Liver (tissue), 9 donors: ENCODE measurements around the gene SHC3. TPM values are rescaled to one million over a fixed set of nuclear protein-coding genes. Genes with fewer than 3 reads are reported as not detected.

Source experiments
- DNase-seq: peaks from one replicate; pipeline ENCODE4 v3.0.0-alpha.2; 2017; ENCODE audit warnings: low spot score
- H3K27ac ChIP-seq, 2 donors: one replicate each; pipeline ENCODE4 v1.7.0; 2013; ENCODE audit warnings: inconsistent platforms in 2 of 2, low read length in 2 of 2, control low read depth in 1 of 2, low read depth in 1 of 2, mild to moderate bottlenecking in 1 of 2
- H3K27me3 ChIP-seq, 4 donors: one replicate each; pipeline versions ENCODE4 v1.6.1 to v1.7.0; 2013; ENCODE audit warnings: low read length in 3 of 4, inconsistent platforms in 1 of 4, mild to moderate bottlenecking in 1 of 4, moderate library complexity in 1 of 4; ENCODE audit not compliant: control insufficient read depth in 4 of 4, insufficient read depth in 4 of 4
- H3K36me3 ChIP-seq, 4 donors: one replicate each; pipeline versions ENCODE4 v1.6.1 to v1.7.0; 2013; ENCODE audit warnings: low read length in 3 of 4, mild to moderate bottlenecking in 3 of 4, low read depth in 1 of 4, moderate library complexity in 1 of 4; ENCODE audit not compliant: control insufficient read depth in 4 of 4, insufficient read depth in 3 of 4
- H3K4me1 ChIP-seq, 4 donors: one replicate each; pipeline versions ENCODE4 v1.6.1 to v1.7.0; 2013; ENCODE audit warnings: low read length in 3 of 4, mild to moderate bottlenecking in 3 of 4, moderate library complexity in 1 of 4; ENCODE audit not compliant: control insufficient read depth in 4 of 4, insufficient read depth in 4 of 4
- H3K4me3 ChIP-seq, 3 donors: one replicate each; pipeline versions ENCODE4 v1.6.1 to v1.7.0; 2013; ENCODE audit warnings: low read length in 3 of 3, control low read depth in 1 of 3, low read depth in 1 of 3, mild to moderate bottlenecking in 1 of 3
- H3K9ac ChIP-seq, 2 donors: one replicate each; pipeline ENCODE4 v1.7.0; 2013; ENCODE audit warnings: low read length in 2 of 2, mild to moderate bottlenecking in 2 of 2, moderate library complexity in 2 of 2, control low read depth in 1 of 2, low read depth in 1 of 2
- H3K9me3 ChIP-seq, 4 donors: one replicate each; pipeline versions ENCODE4 v1.6.1 to v1.7.0; 2013; ENCODE audit warnings: low read length in 3 of 4; ENCODE audit not compliant: control insufficient read depth in 4 of 4
- EGR1 ChIP-seq, 2 donors: IDR thresholded peaks; 2 replicates each; pipeline ENCODE4 v1.6.1; 2016 to 2018; ENCODE audit warnings: antibody characterized with exemption in 2 of 2, low read depth in 2 of 2
- FOXA1 ChIP-seq: IDR thresholded peaks from 2 replicates; pipeline ENCODE4 v1.6.1; 2016; ENCODE audit warnings: antibody characterized with exemption
- FOXA2 ChIP-seq: IDR thresholded peaks from 2 replicates; pipeline ENCODE4 v1.6.1; 2016; ENCODE audit warnings: antibody characterized with exemption
- GABPA ChIP-seq, 2 donors: IDR thresholded peaks in 1 of 2; conservative IDR thresholded peaks in 1 of 2; 2 replicates each; pipeline ENCODE4 v1.6.1; 2016; ENCODE audit warnings: antibody characterized with exemption in 2 of 2, mild to moderate bottlenecking in 1 of 2, moderate library complexity in 1 of 2
- HNF4A ChIP-seq, 2 donors: conservative IDR thresholded peaks; 2 replicates each; pipeline ENCODE4 v1.6.1; 2016; ENCODE audit warnings: antibody characterized with exemption in 2 of 2, mild to moderate bottlenecking in 2 of 2
- HNF4G ChIP-seq: IDR thresholded peaks from 2 replicates; pipeline ENCODE4 v1.6.1; 2016; ENCODE audit warnings: antibody characterized with exemption
- JUND ChIP-seq, 2 donors: IDR thresholded peaks; 2 replicates each; pipeline ENCODE4 v1.6.1; 2016; ENCODE audit warnings: antibody characterized with exemption in 2 of 2
- NR2F2 ChIP-seq: IDR thresholded peaks from 2 replicates; pipeline ENCODE4 v1.6.1; 2016; ENCODE audit warnings: antibody characterized with exemption
- RAD21 ChIP-seq, 2 donors: IDR thresholded peaks; 2 replicates each; pipeline ENCODE4 v1.6.1; 2016; ENCODE audit warnings: antibody characterized with exemption in 2 of 2, mild to moderate bottlenecking in 2 of 2
- RXRA ChIP-seq, 2 donors: IDR thresholded peaks; 2 replicates each; pipeline ENCODE4 v1.6.1; 2017 to 2018; ENCODE audit warnings: antibody characterized with exemption in 2 of 2, mild to moderate bottlenecking in 1 of 2
- SP1 ChIP-seq: IDR thresholded peaks from 2 replicates; pipeline ENCODE4 v1.6.1; 2018; ENCODE audit warnings: antibody characterized with exemption, mild to moderate bottlenecking
- TAF1 ChIP-seq: conservative IDR thresholded peaks from 2 replicates; pipeline ENCODE4 v1.6.1; 2016; ENCODE audit warnings: antibody characterized with exemption, mild to moderate bottlenecking
- YY1 ChIP-seq: IDR thresholded peaks from 2 replicates; pipeline ENCODE4 v1.6.1; 2016; ENCODE audit warnings: antibody characterized with exemption, mild to moderate bottlenecking
- WGBS: extraction: QIAGEN DNeasy Blood & Tissue Kit; methylation state at CpG from one replicate; pipeline ENCODE4 v1.1.7; 2013; 5-methylcytosine and 5-hydroxymethylcytosine counted together
- polyA plus RNA-seq, 2 donors: library from polyadenylated mRNA; stranded (reverse) in 1 of 2; unstranded in 1 of 2; fragments of 200-250 nt in 1 of 2; fragments of >200 nt in 1 of 2; fragmentation: Nextera tagmentation in 1 of 2; extraction: Ambion mirVana in 1 of 2; gene quantifications; one replicate each; pipeline versions ENCODE4 v1.2.1 to v1.2.3, GENCODE V29; 2013 to 2015
- total RNA-seq, 2 donors: library from RNA; depleted of rRNA; stranded (reverse); fragments of >200 nt; gene quantifications; one replicate each; pipeline ENCODE4 v1.2.3, GENCODE V29; 2014
- TF ChIP-seq, protein P1 (sequence below): IDR thresholded peaks from 2 replicates; pipeline ENCODE4 v1.6.1; 2016; ENCODE audit warnings: antibody characterized with exemption, mild to moderate bottlenecking
- TF ChIP-seq, protein P2 (sequence below): IDR thresholded peaks from 2 replicates; pipeline ENCODE4 v1.6.1; 2016; ENCODE audit warnings: antibody characterized with exemption
- TF ChIP-seq, protein P3 (sequence below): IDR thresholded peaks from 2 replicates; pipeline ENCODE4 v1.6.1; 2016; ENCODE audit warnings: antibody characterized with exemption
- TF ChIP-seq, protein P4 (sequence below): IDR thresholded peaks from 2 replicates; pipeline ENCODE4 v1.6.1; 2016; ENCODE audit warnings: antibody characterized with exemption
- TF ChIP-seq, protein P5 (sequence below): fragments of 150-350 bp; IDR thresholded peaks from 2 replicates; pipeline ENCODE4 v1.5.1; 2017; ENCODE audit warnings: improper control_type of control experiment, low read depth, low read length; ENCODE audit not compliant: missing input control
- donor health status: healthy.
- donor health status: healthy.
- donor health status: healthy.
- donor health status: healthy.
- donor health status: healthy.

Gene SHC3
- total and polyA plus RNA-seq, 4 donors, result 0.03 to 0.08 (median 0.04) TPM

DNA sequence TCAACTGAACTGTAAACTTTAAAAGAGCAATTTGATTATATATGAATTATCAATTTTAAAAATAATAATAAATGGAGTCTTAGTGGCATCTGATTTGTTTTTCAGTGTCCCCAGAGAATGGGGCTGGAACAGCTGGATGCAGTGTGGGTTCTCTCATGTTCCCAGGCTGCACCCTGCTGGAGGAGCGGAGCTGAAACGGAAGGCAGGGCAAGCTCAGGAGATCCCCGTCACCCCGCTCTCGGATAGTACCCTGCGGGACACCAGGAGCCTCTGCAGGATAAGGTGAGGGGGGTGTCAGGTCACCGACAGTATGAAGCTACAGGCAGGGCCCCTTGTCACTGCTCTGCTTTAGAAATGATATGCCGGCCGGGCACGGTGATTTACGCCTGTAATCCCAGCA is 130.0 kb downstream of the SHC3 start:
- Histone ChIP-seq H3K9ac (no peak overlapping the region), H3K4me1 (no peaks in the 10 kb centered on the region), H3K4me3 (no peak overlapping the region), H3K9me3 (no peaks in the 10 kb centered on the region), H3K36me3 (no peaks in the 10 kb centered on the region), H3K27ac (no peak overlapping the region), H3K27me3 (no peaks in the 10 kb centered on the region)
- 92% methylated on average over 11 of the region's 11 CpGs for WGBS
- TF ChIP-seq, protein P1, sequence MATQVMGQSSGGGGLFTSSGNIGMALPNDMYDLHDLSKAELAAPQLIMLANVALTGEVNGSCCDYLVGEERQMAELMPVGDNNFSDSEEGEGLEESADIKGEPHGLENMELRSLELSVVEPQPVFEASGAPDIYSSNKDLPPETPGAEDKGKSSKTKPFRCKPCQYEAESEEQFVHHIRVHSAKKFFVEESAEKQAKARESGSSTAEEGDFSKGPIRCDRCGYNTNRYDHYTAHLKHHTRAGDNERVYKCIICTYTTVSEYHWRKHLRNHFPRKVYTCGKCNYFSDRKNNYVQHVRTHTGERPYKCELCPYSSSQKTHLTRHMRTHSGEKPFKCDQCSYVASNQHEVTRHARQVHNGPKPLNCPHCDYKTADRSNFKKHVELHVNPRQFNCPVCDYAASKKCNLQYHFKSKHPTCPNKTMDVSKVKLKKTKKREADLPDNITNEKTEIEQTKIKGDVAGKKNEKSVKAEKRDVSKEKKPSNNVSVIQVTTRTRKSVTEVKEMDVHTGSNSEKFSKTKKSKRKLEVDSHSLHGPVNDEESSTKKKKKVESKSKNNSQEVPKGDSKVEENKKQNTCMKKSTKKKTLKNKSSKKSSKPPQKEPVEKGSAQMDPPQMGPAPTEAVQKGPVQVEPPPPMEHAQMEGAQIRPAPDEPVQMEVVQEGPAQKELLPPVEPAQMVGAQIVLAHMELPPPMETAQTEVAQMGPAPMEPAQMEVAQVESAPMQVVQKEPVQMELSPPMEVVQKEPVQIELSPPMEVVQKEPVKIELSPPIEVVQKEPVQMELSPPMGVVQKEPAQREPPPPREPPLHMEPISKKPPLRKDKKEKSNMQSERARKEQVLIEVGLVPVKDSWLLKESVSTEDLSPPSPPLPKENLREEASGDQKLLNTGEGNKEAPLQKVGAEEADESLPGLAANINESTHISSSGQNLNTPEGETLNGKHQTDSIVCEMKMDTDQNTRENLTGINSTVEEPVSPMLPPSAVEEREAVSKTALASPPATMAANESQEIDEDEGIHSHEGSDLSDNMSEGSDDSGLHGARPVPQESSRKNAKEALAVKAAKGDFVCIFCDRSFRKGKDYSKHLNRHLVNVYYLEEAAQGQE, result no peak
- no peak for TF ChIP-seq RAD21 (IDR thresholded peaks at IDR 0.05)
- no peak for TF ChIP-seq HNF4A (conservative IDR thresholded peaks at IDR 0.05)
- no peak for TF ChIP-seq JUND (IDR thresholded peaks at IDR 0.05)
- no peak for TF ChIP-seq YY1
- TF ChIP-seq NR2F2, result no peak
- no peak for TF ChIP-seq GABPA (IDR thresholded peaks at IDR 0.05 in 1 of 2, conservative IDR thresholded peaks at IDR 0.05 in 1 of 2)
- TF ChIP-seq SP1, result no peak
- TF ChIP-seq, protein P2, sequence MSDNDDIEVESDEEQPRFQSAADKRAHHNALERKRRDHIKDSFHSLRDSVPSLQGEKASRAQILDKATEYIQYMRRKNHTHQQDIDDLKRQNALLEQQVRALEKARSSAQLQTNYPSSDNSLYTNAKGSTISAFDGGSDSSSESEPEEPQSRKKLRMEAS, result no peak
- TF ChIP-seq, protein P3, sequence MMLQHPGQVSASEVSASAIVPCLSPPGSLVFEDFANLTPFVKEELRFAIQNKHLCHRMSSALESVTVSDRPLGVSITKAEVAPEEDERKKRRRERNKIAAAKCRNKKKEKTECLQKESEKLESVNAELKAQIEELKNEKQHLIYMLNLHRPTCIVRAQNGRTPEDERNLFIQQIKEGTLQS, result no peak
- TF ChIP-seq, protein P4, sequence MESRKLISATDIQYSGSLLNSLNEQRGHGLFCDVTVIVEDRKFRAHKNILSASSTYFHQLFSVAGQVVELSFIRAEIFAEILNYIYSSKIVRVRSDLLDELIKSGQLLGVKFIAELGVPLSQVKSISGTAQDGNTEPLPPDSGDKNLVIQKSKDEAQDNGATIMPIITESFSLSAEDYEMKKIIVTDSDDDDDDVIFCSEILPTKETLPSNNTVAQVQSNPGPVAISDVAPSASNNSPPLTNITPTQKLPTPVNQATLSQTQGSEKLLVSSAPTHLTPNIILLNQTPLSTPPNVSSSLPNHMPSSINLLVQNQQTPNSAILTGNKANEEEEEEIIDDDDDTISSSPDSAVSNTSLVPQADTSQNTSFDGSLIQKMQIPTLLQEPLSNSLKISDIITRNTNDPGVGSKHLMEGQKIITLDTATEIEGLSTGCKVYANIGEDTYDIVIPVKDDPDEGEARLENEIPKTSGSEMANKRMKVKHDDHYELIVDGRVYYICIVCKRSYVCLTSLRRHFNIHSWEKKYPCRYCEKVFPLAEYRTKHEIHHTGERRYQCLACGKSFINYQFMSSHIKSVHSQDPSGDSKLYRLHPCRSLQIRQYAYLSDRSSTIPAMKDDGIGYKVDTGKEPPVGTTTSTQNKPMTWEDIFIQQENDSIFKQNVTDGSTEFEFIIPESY, result no peak
- no peak for TF ChIP-seq FOXA1
- no peak for TF ChIP-seq RXRA (IDR thresholded peaks at IDR 0.05)
- no peak for TF ChIP-seq FOXA2
- TF ChIP-seq, protein P5, sequence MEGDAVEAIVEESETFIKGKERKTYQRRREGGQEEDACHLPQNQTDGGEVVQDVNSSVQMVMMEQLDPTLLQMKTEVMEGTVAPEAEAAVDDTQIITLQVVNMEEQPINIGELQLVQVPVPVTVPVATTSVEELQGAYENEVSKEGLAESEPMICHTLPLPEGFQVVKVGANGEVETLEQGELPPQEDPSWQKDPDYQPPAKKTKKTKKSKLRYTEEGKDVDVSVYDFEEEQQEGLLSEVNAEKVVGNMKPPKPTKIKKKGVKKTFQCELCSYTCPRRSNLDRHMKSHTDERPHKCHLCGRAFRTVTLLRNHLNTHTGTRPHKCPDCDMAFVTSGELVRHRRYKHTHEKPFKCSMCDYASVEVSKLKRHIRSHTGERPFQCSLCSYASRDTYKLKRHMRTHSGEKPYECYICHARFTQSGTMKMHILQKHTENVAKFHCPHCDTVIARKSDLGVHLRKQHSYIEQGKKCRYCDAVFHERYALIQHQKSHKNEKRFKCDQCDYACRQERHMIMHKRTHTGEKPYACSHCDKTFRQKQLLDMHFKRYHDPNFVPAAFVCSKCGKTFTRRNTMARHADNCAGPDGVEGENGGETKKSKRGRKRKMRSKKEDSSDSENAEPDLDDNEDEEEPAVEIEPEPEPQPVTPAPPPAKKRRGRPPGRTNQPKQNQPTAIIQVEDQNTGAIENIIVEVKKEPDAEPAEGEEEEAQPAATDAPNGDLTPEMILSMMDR, result no peak
- no peak for TF ChIP-seq EGR1 (IDR thresholded peaks at IDR 0.05; ENCODE audit: low read depth in 2 of 2)
- no peak for TF ChIP-seq HNF4G
- no peak for TF ChIP-seq TAF1
- DNase-seq, result no peak
